AG10803 (cell line): ENCODE measurements around the gene WDR17.

Source experiments
- DNase-seq: peaks from one replicate; pipeline ENCODE4 v3.0.0; 2010; ENCODE audit warnings: low read depth
- H3K4me3 ChIP-seq: 2 replicates; pipeline ENCODE4 v1.5.1; 2011; ENCODE audit warnings: mild to moderate bottlenecking, low read length, control low read depth
- TF ChIP-seq, protein P1 (sequence below): conservative IDR thresholded peaks from 2 replicates; pipeline ENCODE4 v1.5.1; 2011; ENCODE audit warnings: mild to moderate bottlenecking, low read length, control low read depth, inconsistent platforms

The WDR17 gene

DNA sequence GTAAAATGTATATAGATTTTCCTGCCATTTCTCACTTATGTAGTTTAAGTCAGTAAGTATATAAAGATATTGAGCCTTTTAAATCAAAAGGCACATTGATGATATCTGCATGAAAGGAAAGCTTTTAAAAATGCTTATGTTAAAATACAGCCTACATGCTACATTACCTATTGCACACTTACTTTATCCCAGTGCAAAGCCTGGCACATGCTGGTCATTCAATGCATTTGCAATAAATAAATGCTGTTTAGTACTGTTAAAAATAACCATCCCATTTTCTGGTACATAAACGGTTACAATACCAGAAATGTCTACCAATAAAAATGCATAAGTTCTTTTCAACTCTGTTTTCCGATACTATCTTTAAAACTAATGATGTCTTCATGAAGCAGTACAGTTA is 151.9 kb downstream of the WDR17 start:
- TF ChIP-seq, protein P1, sequence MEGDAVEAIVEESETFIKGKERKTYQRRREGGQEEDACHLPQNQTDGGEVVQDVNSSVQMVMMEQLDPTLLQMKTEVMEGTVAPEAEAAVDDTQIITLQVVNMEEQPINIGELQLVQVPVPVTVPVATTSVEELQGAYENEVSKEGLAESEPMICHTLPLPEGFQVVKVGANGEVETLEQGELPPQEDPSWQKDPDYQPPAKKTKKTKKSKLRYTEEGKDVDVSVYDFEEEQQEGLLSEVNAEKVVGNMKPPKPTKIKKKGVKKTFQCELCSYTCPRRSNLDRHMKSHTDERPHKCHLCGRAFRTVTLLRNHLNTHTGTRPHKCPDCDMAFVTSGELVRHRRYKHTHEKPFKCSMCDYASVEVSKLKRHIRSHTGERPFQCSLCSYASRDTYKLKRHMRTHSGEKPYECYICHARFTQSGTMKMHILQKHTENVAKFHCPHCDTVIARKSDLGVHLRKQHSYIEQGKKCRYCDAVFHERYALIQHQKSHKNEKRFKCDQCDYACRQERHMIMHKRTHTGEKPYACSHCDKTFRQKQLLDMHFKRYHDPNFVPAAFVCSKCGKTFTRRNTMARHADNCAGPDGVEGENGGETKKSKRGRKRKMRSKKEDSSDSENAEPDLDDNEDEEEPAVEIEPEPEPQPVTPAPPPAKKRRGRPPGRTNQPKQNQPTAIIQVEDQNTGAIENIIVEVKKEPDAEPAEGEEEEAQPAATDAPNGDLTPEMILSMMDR: no peak
- no peak for DNase-seq
- no peak overlapping the region for H3K4me3 ChIP-seq

DNA sequence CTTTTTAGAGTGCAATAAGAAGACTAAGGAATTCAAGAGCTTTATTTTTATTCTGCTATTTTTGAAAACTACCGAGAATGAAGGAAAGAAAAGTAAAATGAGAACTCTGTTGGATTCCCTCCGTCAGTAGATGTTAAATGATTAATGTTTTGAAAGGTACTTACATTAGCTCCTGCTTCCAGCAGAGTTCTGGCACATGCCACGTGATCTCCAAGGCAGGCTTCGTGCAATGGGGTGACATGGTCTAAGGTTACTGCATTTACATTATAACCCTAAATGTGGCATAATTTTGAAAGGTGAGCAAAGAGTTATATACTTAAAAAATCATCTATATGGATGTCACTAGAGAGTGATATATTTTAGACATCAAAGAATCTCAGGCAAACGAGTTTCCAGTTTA is 156.5 kb downstream of the WDR17 start:
- no peak for DNase-seq
- no peak overlapping the region for H3K4me3 ChIP-seq
- TF ChIP-seq, protein P1: no peak

DNA sequence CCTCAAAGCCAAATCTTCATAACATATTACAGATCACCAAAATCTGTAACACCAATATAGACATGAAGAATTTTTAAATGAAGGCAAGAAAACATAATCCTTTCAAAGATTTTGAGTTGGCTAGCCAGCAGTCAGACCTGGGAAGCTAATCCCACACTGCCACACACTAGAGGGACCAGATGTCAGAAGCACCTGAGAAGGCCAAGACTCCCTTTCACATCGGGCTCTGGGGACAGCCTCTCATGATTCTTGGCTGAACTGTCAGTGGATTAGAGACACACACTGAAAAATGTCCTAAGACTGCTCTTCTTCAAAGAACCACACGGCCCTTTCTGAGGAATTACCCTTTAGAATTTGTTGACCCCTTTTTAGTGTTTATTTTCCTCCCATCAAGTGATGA is 157.9 kb downstream of the WDR17 start:
- no peak overlapping the region for H3K4me3 ChIP-seq
- TF ChIP-seq, protein P1: no peak
- no peak for DNase-seq

DNA sequence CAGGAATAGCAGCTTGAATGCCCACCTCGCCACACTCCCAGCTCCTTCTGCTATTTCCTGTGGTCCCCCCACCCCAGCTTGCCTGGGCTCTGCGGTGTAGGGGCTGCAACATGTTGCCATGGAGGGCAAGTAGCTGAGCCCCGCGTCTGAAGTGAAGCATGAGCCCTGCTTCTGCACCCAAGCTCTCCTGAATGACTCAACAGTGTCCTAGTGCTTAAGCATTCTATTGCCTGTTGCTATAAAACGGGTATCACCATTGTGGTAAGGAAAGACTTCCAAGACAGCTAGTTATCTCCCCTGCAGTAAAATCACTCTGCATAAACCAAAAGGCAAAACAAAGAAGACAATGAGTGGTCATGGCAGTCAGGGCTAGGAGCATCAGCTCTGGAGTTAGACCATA is 161.1 kb downstream of the WDR17 start:
- peak; percentile 6 for DNase-seq
- TF ChIP-seq, protein P1: no peak
- no peak overlapping the region for H3K4me3 ChIP-seq

DNA sequence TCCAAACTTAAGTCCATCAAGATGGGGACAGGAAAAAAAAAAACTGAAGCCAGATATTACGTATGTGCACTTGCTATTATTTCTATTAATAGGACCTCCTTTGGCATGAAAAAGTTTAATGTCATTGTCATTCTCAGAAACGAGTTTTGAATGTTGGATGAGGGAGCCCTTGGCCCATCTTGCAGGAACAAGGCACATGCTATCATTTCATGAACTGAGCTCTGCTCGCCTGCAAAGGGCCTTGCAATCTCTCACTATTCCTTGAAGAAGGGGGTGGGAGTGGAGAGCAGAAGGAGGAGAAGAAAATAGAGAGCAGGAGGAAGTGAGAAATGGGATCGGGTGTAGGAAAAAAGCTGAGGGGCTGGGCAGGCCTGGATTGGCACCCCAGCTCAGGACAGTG is 164.0 kb downstream of the WDR17 start:
- no peak for DNase-seq
- TF ChIP-seq, protein P1: no peak

More for the DNA sequence above, 164.0 kb downstream of the WDR17 start:
- H3K4me3 ChIP-seq: no peak overlapping the region
